ENCODE results near the gene ALOX15. TPM values are rescaled to one million over a fixed set of nuclear protein-coding genes. Genes with fewer than 3 reads are reported as not detected.

ALOX15 gene
- total RNA-seq, 4 donors from 2014 or later = not detected

- Histone ChIP-seq H3K4me1 (peaks cover 0 to 10% (median 4%) of the 10 kb centered on the region in 4 donors), H3K27ac (no peak overlapping the region), H3K4me3 (no peak overlapping the region), H3K27me3 (peaks cover 0 to 3% of the 10 kb centered on the region in 2 donors), H3K36me3 (no peaks in the 10 kb centered on the region), H3K9me3 (peaks cover 0 to 13% (median 3%) of the 10 kb centered on the region in 4 donors)
- no peak for DNase-seq (ENCODE audit: low spot score in 2 of 2)
- WGBS, 2 donors = 79 to 82% methylated on average over 2 of the region's 2 CpGs
- no peak for TF ChIP-seq POLR2A (IDR thresholded peaks at IDR 0.05)
- no peak for TF ChIP-seq EP300 (IDR thresholded peaks at IDR 0.05)
- no peak for TF ChIP-seq CTCF (IDR thresholded peaks at IDR 0.05)
Measured at GRCh38 chr17:4623249-4623648, 18.2 kb downstream of the ALOX15 start.

GRCh38 chr17:4622375-4622774 is 19.1 kb downstream of the ALOX15 start:
- TF ChIP-seq CTCF (IDR thresholded peaks at IDR 0.05) (no peak), EP300 (IDR thresholded peaks at IDR 0.05) (no peak), POLR2A (IDR thresholded peaks at IDR 0.05) (no peak)
- no peak overlapping the region for H3K27ac ChIP-seq
- H3K4me1 ChIP-seq = peaks cover 0 to 10% (median 4%) of the 10 kb centered on the region in 4 donors
- 94 to 100% methylated on average over 1 of the region's 1 CpG for WGBS, 2 donors
- H3K4me3 ChIP-seq = no peak overlapping the region
- peaks cover 0 to 13% (median 3%) of the 10 kb centered on the region in 4 donors for H3K9me3 ChIP-seq
- no peaks in the 10 kb centered on the region for H3K36me3 ChIP-seq
- peaks cover 0 to 4% of the 10 kb centered on the region in 2 donors for H3K27me3 ChIP-seq
- no peak for DNase-seq (ENCODE audit: low spot score in 2 of 2)

- no peak overlapping the region for H3K4me3 ChIP-seq
- 89 to 94% methylated on average over 4 of the region's 4 CpGs for WGBS, 2 donors
- TF ChIP-seq EP300 (IDR thresholded peaks at IDR 0.05) (no peak), CTCF (IDR thresholded peaks at IDR 0.05) (no peak), POLR2A (IDR thresholded peaks at IDR 0.05) (no peak)
- no peaks in the 10 kb centered on the region for H3K36me3 ChIP-seq
- H3K9me3 ChIP-seq = peaks cover 0 to 13% (median 3%) of the 10 kb centered on the region in 4 donors
- peaks cover 0 to 4% (median under 1%) of the 10 kb centered on the region in 4 donors for H3K4me1 ChIP-seq
- DNase-seq (ENCODE audit: low spot score in 2 of 2) = no peak
- peaks cover 0 to 4% of the 10 kb centered on the region in 2 donors for H3K27me3 ChIP-seq
- no peak overlapping the region for H3K27ac ChIP-seq
Measured at GRCh38 chr17:4620531-4621101, 20.9 kb downstream of the ALOX15 start.

- no peak for DNase-seq (ENCODE audit: low spot score in 2 of 2)
Measured at GRCh38 chr17:4617590-4618351, 23.7 kb downstream of the ALOX15 start.

More at GRCh38 chr17:4617590-4618351, 23.7 kb downstream of the ALOX15 start:
- TF ChIP-seq POLR2A (IDR thresholded peaks at IDR 0.05) = no peak
- no peak for TF ChIP-seq EP300 (IDR thresholded peaks at IDR 0.05)
- no peak for TF ChIP-seq CTCF (IDR thresholded peaks at IDR 0.05)
- Histone ChIP-seq H3K4me3 (no peak overlapping the region), H3K9me3 (peaks cover 0 to 13% (median 3%) of the 10 kb centered on the region in 4 donors), H3K36me3 (no peaks in the 10 kb centered on the region), H3K27ac (no peak overlapping the region), H3K4me1 (no peaks in the 10 kb centered on the region), H3K27me3 (peaks cover 0 to 4% of the 10 kb centered on the region in 2 donors)
- WGBS, 2 donors = 47 to 59% methylated on average over 15 of the region's 15 CpGs
